Measurements from ENCODE around the gene UPK3BL1. TPM values are rescaled to one million over a fixed set of nuclear protein-coding genes. Genes with fewer than 3 reads are reported as not detected.
A peak's percentile ranks its signal among the peaks of the same experiment; 100 is the strongest.
"Not testable (repeated sequence)": the region's sequence is repeated elsewhere in the genome, so short reads cannot be mapped to it uniquely, and the experiment has no call there.

UPK3BL1 gene
- total RNA-seq, 2 donors from 2014 or later, result 13.3 to 58.8 TPM

GRCh38 chr7:102592477-102593019 lies 50.0 kb downstream of the UPK3BL1 start:
- not testable (repeated sequence) for H3K4me3 Mint-ChIP-seq; DNase-seq; H3K4me1 Mint-ChIP-seq (ENCODE audit: low read depth); H3K9me3 Mint-ChIP-seq; H3K27ac Mint-ChIP-seq; H3K27me3 Mint-ChIP-seq (ENCODE audit: low read depth); H3K36me3 Mint-ChIP-seq (ENCODE audit: insufficient read depth in 2 of 2)
- peak; percentile 65 to 72 for ATAC-seq (replicated peaks in 1 of 2)

DNA sequence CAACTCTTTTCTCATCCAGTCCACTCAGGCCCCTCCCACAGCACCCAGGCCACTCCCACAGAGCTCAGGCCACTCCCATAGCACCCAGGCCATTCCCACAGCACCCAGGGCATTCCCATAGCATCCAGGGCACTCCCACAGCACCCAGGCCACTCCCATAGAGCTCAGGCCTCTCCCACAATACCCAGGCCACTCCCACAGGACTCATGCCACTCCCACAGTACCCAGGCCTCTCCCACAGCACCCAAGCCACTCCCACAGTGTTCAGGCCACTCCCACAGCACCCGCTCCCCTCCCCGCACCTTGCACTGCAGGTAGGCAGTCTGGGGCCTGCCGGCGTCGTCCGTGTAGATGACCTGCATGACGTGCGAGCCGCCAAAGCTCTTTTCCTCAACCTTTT lies 52.7 kb downstream of the UPK3BL1 start:
- ATAC-seq (replicated peaks in 1 of 2), result peak; percentile 58 to 65
- H3K27me3 Mint-ChIP-seq (ENCODE audit: low read depth); H3K36me3 Mint-ChIP-seq (ENCODE audit: insufficient read depth in 2 of 2); H3K4me1 Mint-ChIP-seq (ENCODE audit: low read depth); H3K9me3 Mint-ChIP-seq; DNase-seq; H3K27ac Mint-ChIP-seq; H3K4me3 Mint-ChIP-seq: not testable (repeated sequence)

Other genes starting within 250 kb of the UPK3BL1 start
- 10 to 100 TPM; 30.6 to 35.7 TPM for gene PRKRIP1, start 246.4 kb downstream of the UPK3BL1 start, total RNA-seq
- gene ORAI2, start 209.2 kb downstream of the UPK3BL1 start, total RNA-seq, result 10 to 100 TPM; 37.8 to 42.2 TPM
- gene ALKBH4, start 177.9 kb downstream of the UPK3BL1 start, total RNA-seq, result 10 to 100 TPM in 1 of 2 donors, 1 to 10 TPM in 1; 9.1 to 11.8 TPM
- gene LRWD1, start 177.8 kb downstream of the UPK3BL1 start, total RNA-seq, result 10 to 100 TPM; 13.1 to 13.6 TPM
- gene POLR2J, start 163.9 kb downstream of the UPK3BL1 start, total RNA-seq, result 10 to 100 TPM; 40.5 to 53.5 TPM
- gene RASA4B, start 125.0 kb downstream of the UPK3BL1 start, total RNA-seq, result 10 to 100 TPM; 20.0 to 29.8 TPM
- gene UPK3BL2, start 99.1 kb downstream of the UPK3BL1 start, total RNA-seq, result 10 to 100 TPM; 24.8 to 37.9 TPM
- gene SPDYE2, start 91.6 kb downstream of the UPK3BL1 start, total RNA-seq, result not detected
- gene POLR2J3, start 70.2 kb downstream of the UPK3BL1 start, total RNA-seq, result 10 to 100 TPM; 37.5 to 67.1 TPM
- 10 to 100 TPM; 52.0 to 79.2 TPM for gene RASA4, start 26.0 kb downstream of the UPK3BL1 start, total RNA-seq
- gene SPDYE2B, start 7.5 kb upstream of the UPK3BL1 start, total RNA-seq, result not detected
- 10 to 100 TPM; 11.4 to 23.4 TPM for gene POLR2J2, start 28.9 kb upstream of the UPK3BL1 start, total RNA-seq
- 1 to 10 TPM; 7.0 to 8.3 TPM for gene FAM185A, start 106.2 kb upstream of the UPK3BL1 start, total RNA-seq